Kidney (tissue), 14 donors: ENCODE measurements around the gene SEMA3F. TPM values are rescaled to one million over a fixed set of nuclear protein-coding genes. Genes with fewer than 3 reads are reported as not detected.

ENCODE experiments used
- DNase-seq, 5 donors: peaks; one replicate each; pipeline ENCODE4 v3.0.0-alpha.2; 2013 to 2020
- FAIRE-seq: peaks from 2 replicates; lab custom pipeline; 2012; peaks lifted over from hg19 to GRCh38; lab: Jason Lieb, UNC
- H3K27ac ChIP-seq, 2 donors: one replicate each; pipeline ENCODE4 v1.7.0; 2013; ENCODE audit warnings: low read depth in 2 of 2, low read length in 2 of 2, inconsistent platforms in 1 of 2
- H3K27me3 ChIP-seq: one replicate; pipeline ENCODE4 v1.7.1; 2013; ENCODE audit warnings: low read length, inconsistent platforms; ENCODE audit not compliant: control insufficient read depth, insufficient read depth
- H3K36me3 ChIP-seq, 3 donors: one replicate each; pipeline versions ENCODE4 v1.7.0 to v1.7.1; 2013; ENCODE audit warnings: low read length in 3 of 3, control low read depth in 1 of 3, inconsistent platforms in 1 of 3; ENCODE audit not compliant: insufficient read depth in 3 of 3, control insufficient read depth in 2 of 3
- H3K4me1 ChIP-seq, 3 donors: one replicate each; pipeline versions ENCODE4 v1.7.0 to v1.7.1; 2013; ENCODE audit warnings: low read length in 3 of 3, inconsistent platforms in 1 of 3, low read depth in 1 of 3; ENCODE audit not compliant: control insufficient read depth in 2 of 3, insufficient read depth in 2 of 3
- H3K4me3 ChIP-seq, 3 donors: one replicate each; pipeline versions ENCODE4 v1.7.0 to v1.8.1; 2013; ENCODE audit warnings: low read length in 3 of 3, control low read depth in 1 of 3, inconsistent platforms in 1 of 3
- H3K9ac ChIP-seq, 3 donors: one replicate each; pipeline versions ENCODE4 v1.7.0 to v1.7.1; 2013; ENCODE audit warnings: low read length in 3 of 3, control low read depth in 1 of 3, inconsistent platforms in 1 of 3
- H3K9me3 ChIP-seq, 3 donors: one replicate each; pipeline versions ENCODE4 v1.7.0 to v1.7.1; 2013; ENCODE audit warnings: low read length in 3 of 3, control low read depth in 1 of 3, inconsistent platforms in 1 of 3; ENCODE audit not compliant: control insufficient read depth in 2 of 3, insufficient read depth in 1 of 3
- intact Hi-C: fragments of 100-400 bp; cut with DNase I; formaldehyde crosslinking; loops from one replicate; pipeline ENCODE4 v1.11.1; 2022
- polyA plus RNA-seq: library from polyadenylated mRNA; stranded (reverse); fragments of 350-450 nt; fragmentation: Illumina TruSeq; extraction: RNeasy Lipid Tissue Mini Kit (QIAGEN cat#74804); gene quantifications from one replicate; pipeline ENCODE4 v1.2.3, GENCODE V29; 2014; ENCODE audit warnings: low read depth, low replicate concordance; ENCODE audit not compliant: insufficient read depth
- total RNA-seq: library from RNA; stranded (reverse); fragmentation: NEBNext Ultra II Directional; extraction: Animal tissue kit (Norgen Biotek cat#: 25700); gene quantifications from one replicate; pipeline ENCODE4 v1.2.1, GENCODE V29; 2021
- TF ChIP-seq, protein P1 (sequence below): IDR thresholded peaks from 3 replicates; pipeline ENCODE4 v1.5.1; 2012; ENCODE audit warnings: mild to moderate bottlenecking, moderate library complexity, borderline replicate concordance; ENCODE audit not compliant: insufficient read depth; ENCODE audit errors: extremely low read depth
- donor health status: control.
- donor health status: control.
- donor health status: control.
- donor health status: control.
- donor health status: control.
- donor health status: DM: yes; HTN: yes; CAD: no.
- donor health status: Normal renal cell carcinoma (clear cell type).

The SEMA3F gene
- total and polyA plus RNA-seq, 2 donors from 2014 or later: 36.7 to 39.9 TPM

DNA sequence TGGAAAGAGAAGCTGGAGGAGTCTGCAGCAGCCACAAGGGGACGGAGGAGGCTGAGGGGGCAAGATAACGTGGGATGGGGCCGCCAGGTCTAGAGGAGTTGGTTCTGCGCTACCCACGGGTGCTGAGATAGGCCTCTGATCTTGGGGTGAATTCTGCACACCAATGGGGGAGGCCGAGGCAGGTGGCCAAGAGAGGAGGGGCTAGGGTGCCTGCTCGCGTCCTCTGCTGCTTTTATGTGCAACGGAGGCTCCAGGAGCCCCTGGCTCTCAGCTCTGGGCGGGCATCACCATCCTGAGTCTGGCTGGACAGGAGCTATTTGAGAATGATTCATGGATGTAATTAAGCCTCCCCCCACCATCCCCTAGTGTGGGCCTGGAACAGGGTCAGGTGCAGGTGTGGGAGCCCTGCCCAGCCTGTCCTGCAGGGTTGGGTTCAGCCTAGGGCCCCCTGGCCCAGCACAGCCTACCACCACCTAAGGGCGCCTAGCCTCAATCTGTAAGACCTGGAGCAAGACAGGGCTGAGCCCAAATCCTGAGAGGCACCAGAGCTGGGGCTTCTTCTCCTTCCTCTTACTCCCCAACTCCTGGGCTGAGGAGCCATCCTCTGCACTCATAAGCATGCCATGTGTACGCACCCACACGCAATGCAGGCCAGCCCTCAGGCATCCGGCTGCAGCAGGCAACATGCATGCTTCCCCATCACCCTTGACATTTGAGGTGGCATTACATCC, 32.3 kb upstream of the SEMA3F start:
- peaks cover 7 to 24% (median 9%) of the 10 kb centered on the region in 3 donors for H3K4me1 ChIP-seq
- DNase-seq: peak; percentile 66 to 80 (median 71)
- no peak overlapping the region for H3K27ac ChIP-seq
- no peak overlapping the region for H3K4me3 ChIP-seq
- H3K27me3 ChIP-seq: no peaks in the 10 kb centered on the region
- H3K9ac ChIP-seq: no peak overlapping the region
- H3K36me3 ChIP-seq: peaks cover 8 to 33% (median 21%) of the 10 kb centered on the region in 3 donors
- TF ChIP-seq, protein P1, sequence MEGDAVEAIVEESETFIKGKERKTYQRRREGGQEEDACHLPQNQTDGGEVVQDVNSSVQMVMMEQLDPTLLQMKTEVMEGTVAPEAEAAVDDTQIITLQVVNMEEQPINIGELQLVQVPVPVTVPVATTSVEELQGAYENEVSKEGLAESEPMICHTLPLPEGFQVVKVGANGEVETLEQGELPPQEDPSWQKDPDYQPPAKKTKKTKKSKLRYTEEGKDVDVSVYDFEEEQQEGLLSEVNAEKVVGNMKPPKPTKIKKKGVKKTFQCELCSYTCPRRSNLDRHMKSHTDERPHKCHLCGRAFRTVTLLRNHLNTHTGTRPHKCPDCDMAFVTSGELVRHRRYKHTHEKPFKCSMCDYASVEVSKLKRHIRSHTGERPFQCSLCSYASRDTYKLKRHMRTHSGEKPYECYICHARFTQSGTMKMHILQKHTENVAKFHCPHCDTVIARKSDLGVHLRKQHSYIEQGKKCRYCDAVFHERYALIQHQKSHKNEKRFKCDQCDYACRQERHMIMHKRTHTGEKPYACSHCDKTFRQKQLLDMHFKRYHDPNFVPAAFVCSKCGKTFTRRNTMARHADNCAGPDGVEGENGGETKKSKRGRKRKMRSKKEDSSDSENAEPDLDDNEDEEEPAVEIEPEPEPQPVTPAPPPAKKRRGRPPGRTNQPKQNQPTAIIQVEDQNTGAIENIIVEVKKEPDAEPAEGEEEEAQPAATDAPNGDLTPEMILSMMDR: no peak
- FAIRE-seq: no peak
- no peaks in the 10 kb centered on the region for H3K9me3 ChIP-seq
- intact Hi-C loops: loop anchor here (5.0 kb wide), 1 partner anchor 69 kb away; the partner anchor contains the start of gene GNAT1

DNA sequence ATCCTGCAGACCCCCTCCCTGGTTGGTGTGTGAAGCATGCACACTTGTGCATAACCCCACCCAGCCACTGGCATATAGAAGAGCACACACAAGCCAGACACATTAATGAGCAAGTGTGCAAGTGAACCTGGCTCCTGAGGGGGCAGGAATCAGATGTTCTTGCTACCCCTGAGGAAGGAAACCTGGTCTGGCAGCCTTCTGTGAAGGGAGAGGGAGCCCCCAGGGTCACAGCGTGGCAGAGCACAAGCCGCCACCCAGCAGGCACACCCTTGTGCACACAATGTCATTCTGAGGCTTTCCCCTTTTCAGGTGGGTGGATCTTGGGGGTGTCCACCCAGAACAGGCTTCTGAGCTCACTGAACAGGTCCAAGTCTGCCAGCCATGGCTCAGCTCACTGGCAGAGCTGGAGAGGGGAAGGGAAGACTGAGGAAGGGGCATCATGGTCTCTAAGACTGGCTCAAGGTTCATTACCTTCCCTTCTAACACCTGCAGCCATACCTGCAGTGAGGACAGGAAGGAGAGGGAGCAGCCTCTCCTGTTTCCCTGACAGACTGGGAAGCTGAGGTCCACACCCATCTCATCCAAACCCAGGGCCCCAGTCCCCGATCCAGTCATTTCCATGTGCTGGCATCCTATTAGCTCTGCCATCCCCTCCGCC, 31.6 kb upstream of the SEMA3F start:
- Histone ChIP-seq H3K27ac (peak overlapping the region in 1 of 2 donors; percentile 10), H3K9ac (no peak overlapping the region), H3K4me3 (no peak overlapping the region), H3K4me1 (peaks cover 7 to 24% (median 9%) of the 10 kb centered on the region in 3 donors), H3K36me3 (peaks cover 6 to 26% (median 14%) of the 10 kb centered on the region in 3 donors), H3K27me3 (no peaks in the 10 kb centered on the region), H3K9me3 (no peaks in the 10 kb centered on the region)
- intact Hi-C loops: loop anchor here (5.0 kb wide), 1 partner anchor 69 kb away; the partner anchor contains the start of gene GNAT1
- TF ChIP-seq, protein P1: no peak
- no peak for FAIRE-seq
- peak in 3 of 5 donors; percentile 16 to 63 (median 54) for DNase-seq

DNA sequence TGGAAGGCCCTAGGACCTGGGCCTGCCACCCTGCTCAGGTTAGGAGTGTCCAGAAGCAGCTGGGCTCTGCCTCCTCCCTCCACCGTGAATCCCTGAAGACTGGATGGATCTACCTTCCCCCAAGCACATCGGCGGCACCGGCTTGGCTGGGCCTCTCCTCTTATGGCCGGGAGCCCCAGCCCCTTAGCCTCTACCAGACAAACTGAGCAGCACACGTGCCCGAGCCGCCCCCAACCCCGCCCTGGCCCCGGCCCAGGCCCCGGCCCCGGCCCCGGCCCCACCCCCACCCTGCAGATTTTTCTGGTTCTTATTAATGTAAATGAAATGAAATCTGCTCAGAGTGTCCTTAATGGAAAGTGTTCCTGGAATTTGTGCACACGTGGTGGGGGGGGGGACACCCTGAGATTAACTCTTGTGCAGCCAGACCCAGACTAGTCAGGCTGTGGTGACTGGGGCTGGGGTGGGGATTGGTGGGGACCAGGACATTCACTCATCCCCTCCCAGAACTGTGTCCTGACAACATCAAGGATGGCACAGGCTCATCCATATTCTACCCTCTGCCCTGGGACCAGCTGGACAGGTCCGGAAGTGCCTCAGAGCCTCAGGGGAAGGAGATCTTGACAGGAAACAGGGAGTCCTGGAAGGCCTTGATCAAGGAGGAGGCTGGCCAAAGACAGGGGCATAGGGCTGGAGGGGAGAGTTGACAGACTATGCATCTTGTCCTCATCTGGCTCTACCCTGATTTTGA, 30.9 kb upstream of the SEMA3F start:
- Histone ChIP-seq H3K9ac (no peak overlapping the region), H3K9me3 (no peaks in the 10 kb centered on the region), H3K4me1 (peaks cover 7 to 24% (median 9%) of the 10 kb centered on the region in 3 donors), H3K27me3 (no peaks in the 10 kb centered on the region), H3K36me3 (peaks cover 2 to 20% (median 10%) of the 10 kb centered on the region in 3 donors), H3K4me3 (no peak overlapping the region), H3K27ac (peak overlapping the region in 1 of 2 donors; percentile 10)
- intact Hi-C loops: loop anchor here (5.0 kb wide), 1 partner anchor 68 kb away; the partner anchor contains the start of gene GNAT1
- FAIRE-seq (no peak), DNase-seq (peak in 3 of 5 donors; percentile 20 to 70 (median 67))
- TF ChIP-seq, protein P1: no peak
